NCI-H2227 (cell line): Measurements from ENCODE around the gene HBZ.
"Not testable (repeated sequence)": the region's sequence is repeated elsewhere in the genome, so short reads cannot be mapped to it uniquely, and the experiment has no call there.

Experiments
- DNase-seq: peaks from one replicate; lab custom pipeline; 2025; ENCODE audit not compliant: unreplicated experiment; lab: John Stamatoyannopoulos, UW

Gene HBZ

GRCh38 chr16:152141-153128 is at the start of gene HBZ:
Gene HBZ, plus strand, starts transcription at chr16:152644. Its CDS starts 266 bp downstream, at chr16:152910.
- DNase-seq = no peak

- DNase-seq = no peak
Measured at GRCh38 chr16:104355-104754, 48.1 kb upstream of the HBZ start.

- DNase-seq = no peak
Measured at GRCh38 chr16:104928-105327, 47.5 kb upstream of the HBZ start.

- DNase-seq = no peak
Measured at GRCh38 chr16:105521-105920, 46.9 kb upstream of the HBZ start.

- DNase-seq = peak; percentile 80
Measured at GRCh38 chr16:106623-107324, 45.7 kb upstream of the HBZ start.

- no peak for DNase-seq
Measured at GRCh38 chr16:112153-112840, 40.1 kb upstream of the HBZ start.

- no peak for DNase-seq
Measured at GRCh38 chr16:114327-114726, 38.1 kb upstream of the HBZ start.

GRCh38 chr16:116015-116414 is 36.4 kb upstream of the HBZ start:
- DNase-seq = no peak

- peak; percentile 62 for DNase-seq
Measured at GRCh38 chr16:117379-118365, 34.8 kb upstream of the HBZ start.

- DNase-seq = no peak
Measured at GRCh38 chr16:118857-119256, 33.6 kb upstream of the HBZ start.

- DNase-seq = no peak
Measured at GRCh38 chr16:119295-119694, 33.1 kb upstream of the HBZ start.

- DNase-seq = no peak
Measured at GRCh38 chr16:119835-120491, 32.5 kb upstream of the HBZ start.

- DNase-seq = no peak
Measured at GRCh38 chr16:120756-121155, 31.7 kb upstream of the HBZ start.

- DNase-seq = no peak
Measured at GRCh38 chr16:122361-122760, 30.1 kb upstream of the HBZ start.

- DNase-seq = not testable (repeated sequence)
Measured at GRCh38 chr16:123558-124350, 28.7 kb upstream of the HBZ start.

GRCh38 chr16:125011-125410 is 27.4 kb upstream of the HBZ start:
- DNase-seq = no peak

- no peak for DNase-seq
Measured at GRCh38 chr16:129075-129474, 23.4 kb upstream of the HBZ start.

GRCh38 chr16:130533-131173 is 21.8 kb upstream of the HBZ start:
- DNase-seq = no peak

- no peak for DNase-seq
Measured at GRCh38 chr16:132120-132519, 20.3 kb upstream of the HBZ start.
